PC-9 (cell line): ENCODE data around the gene TMOD3.

Source experiments
- EZH2 ChIP-seq: fragments of 200-600 bp; sonication (generic); IDR thresholded peaks from 2 replicates; pipeline ENCODE4 v1.8.0; 2017; ENCODE audit warnings: antibody characterized with exemption, low read depth
- TF ChIP-seq, protein P1 (sequence below): fragments of 200-600 bp; sonication (generic); conservative IDR thresholded peaks from 2 replicates; pipeline ENCODE4 v1.6.1; 2017; ENCODE audit warnings: mixed run types, antibody characterized with exemption, mild to moderate bottlenecking, moderate library complexity

DNA sequence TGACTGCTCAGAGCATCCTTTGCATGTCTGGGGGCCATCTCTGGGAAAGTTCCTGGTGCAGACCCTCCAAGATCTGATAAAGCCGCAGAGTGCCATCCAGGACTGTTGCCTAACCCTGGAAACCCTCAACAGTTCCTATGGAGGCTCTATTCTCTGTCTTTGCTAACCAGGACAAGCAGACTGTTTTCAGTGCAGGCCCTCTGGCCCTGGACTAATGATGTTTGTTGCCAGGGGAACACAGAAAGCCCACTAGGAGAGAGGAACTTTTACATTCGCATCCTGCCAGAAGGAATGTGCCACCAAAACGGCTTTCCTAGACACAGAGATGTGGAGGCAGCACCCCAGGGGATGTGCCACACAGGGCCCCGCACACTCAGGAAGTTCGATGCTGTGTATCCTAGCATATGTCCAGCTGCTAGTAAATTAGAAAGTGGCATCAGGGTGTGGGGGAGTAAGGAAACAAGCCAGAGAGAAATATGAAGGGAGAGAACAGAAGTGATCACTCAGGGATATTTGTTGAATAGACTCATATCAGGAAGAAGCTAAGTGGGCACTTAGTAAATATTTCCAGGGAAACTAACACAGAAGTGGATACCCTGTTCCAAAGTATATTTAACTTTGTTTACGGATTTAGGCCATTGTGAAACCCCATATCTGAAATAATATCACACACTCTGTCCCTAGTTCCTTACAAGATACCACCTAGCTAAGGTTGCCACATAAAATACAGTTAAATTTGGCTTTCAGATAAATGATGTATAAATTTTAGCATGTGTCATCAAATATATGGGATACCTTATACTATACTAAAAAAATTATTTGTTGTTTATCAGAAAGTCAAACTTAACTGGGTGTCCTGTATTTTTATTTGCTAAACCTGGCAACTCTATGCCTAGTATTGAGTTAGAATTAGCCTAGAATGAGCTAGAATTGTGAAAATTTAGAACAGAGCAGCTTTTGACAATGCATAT lies 29.9 kb upstream of the TMOD3 start:
- TF ChIP-seq, protein P1, sequence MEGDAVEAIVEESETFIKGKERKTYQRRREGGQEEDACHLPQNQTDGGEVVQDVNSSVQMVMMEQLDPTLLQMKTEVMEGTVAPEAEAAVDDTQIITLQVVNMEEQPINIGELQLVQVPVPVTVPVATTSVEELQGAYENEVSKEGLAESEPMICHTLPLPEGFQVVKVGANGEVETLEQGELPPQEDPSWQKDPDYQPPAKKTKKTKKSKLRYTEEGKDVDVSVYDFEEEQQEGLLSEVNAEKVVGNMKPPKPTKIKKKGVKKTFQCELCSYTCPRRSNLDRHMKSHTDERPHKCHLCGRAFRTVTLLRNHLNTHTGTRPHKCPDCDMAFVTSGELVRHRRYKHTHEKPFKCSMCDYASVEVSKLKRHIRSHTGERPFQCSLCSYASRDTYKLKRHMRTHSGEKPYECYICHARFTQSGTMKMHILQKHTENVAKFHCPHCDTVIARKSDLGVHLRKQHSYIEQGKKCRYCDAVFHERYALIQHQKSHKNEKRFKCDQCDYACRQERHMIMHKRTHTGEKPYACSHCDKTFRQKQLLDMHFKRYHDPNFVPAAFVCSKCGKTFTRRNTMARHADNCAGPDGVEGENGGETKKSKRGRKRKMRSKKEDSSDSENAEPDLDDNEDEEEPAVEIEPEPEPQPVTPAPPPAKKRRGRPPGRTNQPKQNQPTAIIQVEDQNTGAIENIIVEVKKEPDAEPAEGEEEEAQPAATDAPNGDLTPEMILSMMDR: no peak
- no peak for TF ChIP-seq EZH2
